Heart left ventricle (tissue), 13 donors: ENCODE data around the gene GDAP1L1.
A peak's percentile ranks its signal among the peaks of the same experiment; 100 is the strongest.

ENCODE experiments used
- CTCF ChIP-seq, 12 donors: fragments of 200-600 bp; sonication (generic) in 4 of 12; IDR thresholded peaks; one replicate each; pipeline versions ENCODE4 v1.5.0 to v1.8.0; 2018 to 2022; ENCODE audit warnings: antibody characterized with exemption in 12 of 12, mild to moderate bottlenecking in 5 of 12
- POLR2A ChIP-seq, 2 donors: fragments of 450-650 bp; IDR thresholded peaks; one replicate each; pipeline ENCODE4 v1.6.1; 2017; ENCODE audit warnings: antibody characterized with exemption in 2 of 2, mild to moderate bottlenecking in 2 of 2, moderate library complexity in 2 of 2
- donor health status: ischemic (EF 13 %, LVEDD 7.1; RV severe dilation, severe dysfunction).
- donor health status: DM: no; HTN: yes; CAD: no.
- donor health status: DM: no; HTN: no; CAD: no.
- donor health status: ischemic (EF 25% LVEDD 6.9; RV normal size, moderate dysfunction).
- donor health status: ischemic (EF 25% LVEDD 5.7; RV mildly dilated, moderate dysfunction).
- donor health status: ischemic (EF 35%, LVEDD 5.7; RV mildly dilated, moderate dysfunction).
- donor health status: nonischemic (EF 11% LVEDD 7.7; RV severe dilation, severe dysfunction).
- donor health status: DM: yes; HTN: yes; CAD: no.
- donor health status: PGD.
- donor health status: ischemic (EF 29% LVEDD 5.4; RV normal size, mild dysfunction).
- donor health status: nonischemic (EF 23%, LVEDD 6.1; RV moderate dilation, normal function).

DNA sequence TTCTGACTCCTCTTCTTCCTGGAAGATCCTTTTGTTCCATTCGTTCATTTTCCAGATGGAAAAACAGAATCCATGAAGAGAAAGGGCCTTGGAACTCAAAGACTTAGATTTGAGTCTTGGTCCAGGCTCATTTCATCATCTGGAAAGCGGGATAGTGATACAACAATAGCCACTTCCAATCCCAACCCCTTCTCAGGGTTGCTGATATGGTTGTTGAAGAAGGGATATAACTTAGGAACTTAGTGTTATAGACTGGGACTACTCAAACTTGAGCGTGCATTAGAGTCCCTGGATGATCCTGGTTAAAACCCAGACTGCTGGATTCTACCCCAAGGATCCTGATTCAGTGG, 1.3 kb downstream of the GDAP1L1 start:
- TF ChIP-seq POLR2A (IDR thresholded peaks at IDR 0.05) (no peak), CTCF (IDR thresholded peaks at IDR 0.05) (peak in 1 of 12 donors; percentile 4)
